H9 (cell line): ENCODE measurements around the gene TMEM121. TPM values are rescaled to one million over a fixed set of nuclear protein-coding genes. Genes with fewer than 3 reads are reported as not detected.

Source experiments
- DNase-seq: peaks from one replicate; pipeline ENCODE4 v3.0.0-alpha.2; 2017
- H2AFZ ChIP-seq: one replicate; pipeline ENCODE4 v1.6.1; 2013; ENCODE audit warnings: mild to moderate bottlenecking, low read length, control low read depth, moderate library complexity
- H2AK5ac ChIP-seq: 2 replicates; pipeline ENCODE4 v1.6.1; 2013; ENCODE audit warnings: low read length, control low read depth, mixed read lengths; ENCODE audit not compliant: insufficient read length
- H2BK120ac ChIP-seq: one replicate; pipeline ENCODE4 v1.6.1; 2013; ENCODE audit warnings: low read depth, mild to moderate bottlenecking, low read length, control low read depth, inconsistent platforms; ENCODE audit not compliant: poor library complexity, severe bottlenecking
- H2BK12ac ChIP-seq: 2 replicates; pipeline ENCODE4 v1.6.1; 2013; ENCODE audit warnings: low read length, control low read depth, mixed read lengths, low read depth; ENCODE audit not compliant: insufficient read length
- H2BK15ac ChIP-seq: 2 replicates; pipeline ENCODE4 v1.6.1; 2013; ENCODE audit warnings: low read depth, low read length, control low read depth
- H2BK20ac ChIP-seq: one replicate; pipeline ENCODE4 v1.6.1; 2013; ENCODE audit warnings: low read depth, mild to moderate bottlenecking, low read length, control low read depth, inconsistent platforms; ENCODE audit not compliant: poor library complexity, severe bottlenecking
- H2BK5ac ChIP-seq: 2 replicates; pipeline ENCODE4 v1.6.1; 2013; ENCODE audit warnings: low read length, control low read depth, mixed read lengths; ENCODE audit not compliant: insufficient read length
- H3K14ac ChIP-seq: 2 replicates; pipeline ENCODE4 v1.6.1; 2013; ENCODE audit warnings: low read length, control low read depth; ENCODE audit not compliant: insufficient read depth
- H3K18ac ChIP-seq: 2 replicates; pipeline ENCODE4 v1.6.1; 2013; ENCODE audit warnings: low read depth, mild to moderate bottlenecking, mixed read lengths, low read length, control low read depth; ENCODE audit not compliant: insufficient read length
- H3K23ac ChIP-seq: 2 replicates; pipeline ENCODE4 v1.6.1; 2013; ENCODE audit warnings: low read length, control low read depth, mixed read lengths, low read depth; ENCODE audit not compliant: insufficient read length
- H3K23me2 ChIP-seq: 2 replicates; pipeline ENCODE4 v1.6.1; 2013; ENCODE audit warnings: low read depth, mild to moderate bottlenecking, mixed read lengths, low read length, control low read depth; ENCODE audit not compliant: insufficient read length, poor library complexity, severe bottlenecking
- H3K27ac ChIP-seq: 2 replicates; pipeline ENCODE4 v1.5.1; 2013; ENCODE audit warnings: low read length, control low read depth, mixed read lengths, low read depth; ENCODE audit not compliant: insufficient read length
- H3K27me3 ChIP-seq: 2 replicates; pipeline ENCODE4 v1.6.1; 2013; ENCODE audit warnings: low read length, control low read depth, inconsistent platforms; ENCODE audit not compliant: insufficient read depth
- H3K4ac ChIP-seq: 2 replicates; pipeline ENCODE4 v1.6.1; 2013; ENCODE audit warnings: low read depth, mild to moderate bottlenecking, control low read depth, inconsistent platforms, low read length, moderate library complexity
- H3K4me1 ChIP-seq: 2 replicates; pipeline ENCODE4 v1.6.1; 2013; ENCODE audit warnings: low read length, control low read depth, inconsistent platforms; ENCODE audit not compliant: insufficient read depth
- H3K4me2 ChIP-seq: 2 replicates; pipeline ENCODE4 v1.6.1; 2013; ENCODE audit warnings: low read length, control low read depth, mixed read lengths; ENCODE audit not compliant: insufficient read length, insufficient read depth
- H3K56ac ChIP-seq: 2 replicates; pipeline ENCODE4 v1.6.1; 2013; ENCODE audit warnings: low read depth, mild to moderate bottlenecking, mixed read lengths, low read length, control low read depth; ENCODE audit not compliant: insufficient read length
- H3K79me1 ChIP-seq: 2 replicates; pipeline ENCODE4 v1.6.1; 2013; ENCODE audit warnings: low read depth, mild to moderate bottlenecking, moderate library complexity, low read length, control low read depth, inconsistent platforms; ENCODE audit not compliant: insufficient read depth, poor library complexity, severe bottlenecking
- H3K79me2 ChIP-seq: 2 replicates; pipeline ENCODE4 v1.6.1; 2013; ENCODE audit warnings: low read length, control low read depth, inconsistent platforms; ENCODE audit not compliant: insufficient read depth
- H3K9ac ChIP-seq: 2 replicates; pipeline ENCODE4 v1.6.1; 2013; ENCODE audit warnings: low read length, control low read depth, mixed read lengths; ENCODE audit not compliant: insufficient read length; ENCODE audit errors: extremely low read depth
- H3K9me3 ChIP-seq: one replicate; pipeline ENCODE4 v1.6.1; 2013; ENCODE audit warnings: low read depth, low read length, inconsistent platforms; ENCODE audit not compliant: control insufficient read depth
- H3T11ph ChIP-seq: one replicate; pipeline ENCODE4 v1.6.1; 2013; ENCODE audit warnings: mild to moderate bottlenecking, low read length, control low read depth, inconsistent platforms
- H4K20me1 ChIP-seq: one replicate; pipeline ENCODE4 v1.6.1; 2013; ENCODE audit not compliant: control insufficient read depth, insufficient read length, insufficient read depth
- H4K5ac ChIP-seq: 2 replicates; pipeline ENCODE4 v1.6.1; 2013; ENCODE audit warnings: low read depth, mild to moderate bottlenecking, mixed read lengths, low read length, control low read depth; ENCODE audit not compliant: insufficient read length
- H4K8ac ChIP-seq: replicated peaks from 2 replicates; pipeline ENCODE4 v1.6.1; 2013; ENCODE audit warnings: low read length, control low read depth, mixed read lengths, low read depth; ENCODE audit not compliant: insufficient read length
- H4K91ac ChIP-seq: 2 replicates; pipeline ENCODE4 v1.6.1; 2013; ENCODE audit warnings: low read depth, mild to moderate bottlenecking, moderate library complexity, mixed read lengths, low read length, control low read depth; ENCODE audit not compliant: insufficient read length
- H3K27ac Mint-ChIP-seq, 3 experiments: 2 replicates in 2 of 3; 3 replicates in 1 of 3; pipeline ENCODE4 v1.8.0; 2020 to 2021; ENCODE audit warnings: mixed read lengths in 3 of 3, mild to moderate bottlenecking in 1 of 3, moderate library complexity in 1 of 3
- H3K27me3 Mint-ChIP-seq: 2 replicates; pipeline ENCODE4 v1.8.0; 2021; ENCODE audit warnings: low read depth, mild to moderate bottlenecking, moderate library complexity, mixed read lengths
- H3K36me3 Mint-ChIP-seq, 3 experiments: 2 replicates in 2 of 3; 3 replicates in 1 of 3; pipeline ENCODE4 v1.8.0; 2020 to 2021; ENCODE audit warnings: low read depth in 3 of 3, mixed read lengths in 3 of 3; ENCODE audit not compliant: insufficient read depth in 1 of 3
- H3K4me1 Mint-ChIP-seq, 2 experiments: 2 replicates each; pipeline ENCODE4 v1.8.0; 2020; ENCODE audit warnings: mixed read lengths in 2 of 2
- H3K4me3 Mint-ChIP-seq, 2 experiments: 2 replicates in 1 of 2; 3 replicates in 1 of 2; pipeline ENCODE4 v1.8.0; 2020 to 2021; ENCODE audit warnings: mild to moderate bottlenecking in 2 of 2, mixed read lengths in 2 of 2, moderate library complexity in 1 of 2
- H3K9me3 Mint-ChIP-seq, 2 experiments: 2 replicates in 1 of 2; 3 replicates in 1 of 2; pipeline ENCODE4 v1.8.0; 2020; ENCODE audit warnings: mild to moderate bottlenecking in 2 of 2, mixed read lengths in 2 of 2, moderate library complexity in 1 of 2
- WGBS: extraction: QIAGEN DNeasy Blood & Tissue Kit; methylation state at CpG from one replicate; pipeline ENCODE4 v1.1.7; 2013; ENCODE audit warnings: missing lambda C conversion rate, low lambda C conversion rate, mixed read lengths; ENCODE audit not compliant: insufficient read length; ENCODE audit errors: extremely low coverage; 5-methylcytosine and 5-hydroxymethylcytosine counted together
- long read RNA-seq: library from polyadenylated mRNA; unstranded; transcript quantifications from one replicate; pipeline ENCODE4 v2.0.0, GENCODE V29; 2020
- total RNA-seq: library from RNA; stranded (reverse); gene quantifications from 2 replicates; pipeline ENCODE4 v1.2.1, GENCODE V29; 2021
- TF ChIP-seq, protein P1 (sequence below): fragments of 200-600 bp; sonication (generic); conservative IDR thresholded peaks from 3 replicates; pipeline ENCODE4 v1.8.0; 2021; ENCODE audit warnings: antibody characterized with exemption, mild to moderate bottlenecking

The TMEM121 gene
- 1.0 and 2.6 TPM in 2 replicates for total RNA-seq
- long read RNA-seq, partial matches to known transcripts = 0 of 2 reads
- long read RNA-seq, other reads (novel, unspliced or antisense) = 2 of 2 reads

DNA sequence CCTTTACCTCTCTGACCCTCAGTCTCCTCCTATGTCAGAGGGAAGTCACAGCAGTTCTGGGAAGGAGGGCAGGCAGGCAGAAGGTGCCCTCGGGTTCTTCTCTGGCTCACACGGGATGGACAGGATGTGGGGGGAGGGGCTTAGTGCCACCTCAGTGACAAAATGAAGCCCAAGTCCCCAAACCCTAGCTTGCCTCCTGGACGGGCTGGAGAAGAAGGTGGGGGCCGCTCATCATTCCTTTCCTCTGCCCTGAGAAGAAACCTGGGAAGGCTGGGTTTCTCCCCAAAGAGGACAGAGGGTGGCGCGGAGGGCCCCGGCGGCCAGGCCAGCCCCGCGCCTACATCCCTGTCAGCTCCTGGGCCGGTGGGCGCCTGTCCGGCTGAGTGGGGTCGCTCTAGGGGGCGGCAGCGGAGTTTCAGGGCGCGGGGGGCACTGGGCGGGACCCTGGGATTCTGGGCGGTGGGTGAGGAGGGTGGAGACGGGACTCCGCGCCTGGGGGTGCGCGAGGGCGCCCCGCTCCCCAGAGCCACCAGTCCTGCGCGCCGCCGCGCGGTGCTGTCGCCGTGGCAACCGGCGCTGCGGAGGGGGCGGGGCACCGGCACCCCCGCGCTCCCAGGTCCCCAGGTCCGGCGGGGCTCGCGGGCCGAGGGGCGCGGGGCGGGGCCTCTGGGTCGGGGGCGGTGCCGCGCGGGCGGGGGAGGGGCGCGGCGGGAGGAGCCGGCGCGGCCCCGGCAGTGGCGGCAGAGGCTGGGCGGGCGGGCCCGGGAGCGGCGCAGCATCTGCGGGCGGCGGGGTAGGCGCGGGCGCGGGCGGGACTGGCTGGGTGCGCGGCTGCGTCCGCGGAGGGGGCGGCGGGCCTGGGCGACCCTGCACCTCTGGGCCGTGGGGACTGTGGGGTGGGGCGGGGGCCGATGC lies at the start of gene TMEM121:
TMEM121 (plus strand) TSS at position 723 of the 915 bp plus-strand sequence. CDS start 2,252 bp downstream, outside the sequence.
- Histone ChIP-seq H3K4ac (no peak within 1 kb of the TSS), H4K8ac (no peak within 1 kb of the TSS), H4K5ac (no peak within 1 kb of the TSS), H3K18ac (no peak within 1 kb of the TSS), H2BK20ac (no peak within 1 kb of the TSS), H2BK12ac (no peak within 1 kb of the TSS), H3K14ac (no peak within 1 kb of the TSS), H3T11ph (no peak within 1 kb of the TSS), H2BK120ac (no peak within 1 kb of the TSS), H2BK5ac (no peak within 1 kb of the TSS), H3K27me3 (peaks cover 16% of the 10 kb centered on the region; the same call in 1 of the 2 replicates), H3K4me2 (peak within 1 kb of the TSS; percentile 36), H4K20me1 (no peaks in the 10 kb centered on the region), H3K79me2 (no peaks in the 10 kb centered on the region), H3K56ac (no peak within 1 kb of the TSS), H4K91ac (no peak within 1 kb of the TSS), H3K27ac (no peak within 1 kb of the TSS), H2AFZ (no peak within 1 kb of the TSS), H2AK5ac (no peak within 1 kb of the TSS), H3K23me2 (peaks cover 7% of the 10 kb centered on the region), H3K4me1 (no peaks in the 10 kb centered on the region; the same call in 1 of the 2 replicates), H3K9me3 (no peaks in the 10 kb centered on the region), H3K9ac (no peak within 1 kb of the TSS), H3K23ac (no peak within 1 kb of the TSS), H3K79me1 (no peaks in the 10 kb centered on the region), H2BK15ac (no peak within 1 kb of the TSS)
- peak; percentile 47 for DNase-seq
- Mint-ChIP-seq H3K27ac (no peak within 1 kb of the TSS), H3K4me3 (peak within 1 kb of the TSS; percentile 33 to 73), H3K4me1 (no peaks in the 10 kb centered on the region), H3K27me3 (peaks cover 66% of the 10 kb centered on the region), H3K9me3 (peaks cover 0 to 10% of the 10 kb centered on the region in 2 experiments; a peak in 2 of 5 replicates), H3K36me3 (no peaks in the 10 kb centered on the region)
- TF ChIP-seq, protein P1, sequence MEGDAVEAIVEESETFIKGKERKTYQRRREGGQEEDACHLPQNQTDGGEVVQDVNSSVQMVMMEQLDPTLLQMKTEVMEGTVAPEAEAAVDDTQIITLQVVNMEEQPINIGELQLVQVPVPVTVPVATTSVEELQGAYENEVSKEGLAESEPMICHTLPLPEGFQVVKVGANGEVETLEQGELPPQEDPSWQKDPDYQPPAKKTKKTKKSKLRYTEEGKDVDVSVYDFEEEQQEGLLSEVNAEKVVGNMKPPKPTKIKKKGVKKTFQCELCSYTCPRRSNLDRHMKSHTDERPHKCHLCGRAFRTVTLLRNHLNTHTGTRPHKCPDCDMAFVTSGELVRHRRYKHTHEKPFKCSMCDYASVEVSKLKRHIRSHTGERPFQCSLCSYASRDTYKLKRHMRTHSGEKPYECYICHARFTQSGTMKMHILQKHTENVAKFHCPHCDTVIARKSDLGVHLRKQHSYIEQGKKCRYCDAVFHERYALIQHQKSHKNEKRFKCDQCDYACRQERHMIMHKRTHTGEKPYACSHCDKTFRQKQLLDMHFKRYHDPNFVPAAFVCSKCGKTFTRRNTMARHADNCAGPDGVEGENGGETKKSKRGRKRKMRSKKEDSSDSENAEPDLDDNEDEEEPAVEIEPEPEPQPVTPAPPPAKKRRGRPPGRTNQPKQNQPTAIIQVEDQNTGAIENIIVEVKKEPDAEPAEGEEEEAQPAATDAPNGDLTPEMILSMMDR = no peak
- WGBS = no CpG with 5 or more reads among the region's 88 CpGs
